Gastroesophageal sphincter (tissue), 4 donors: ENCODE data around the gene SUZ12. TPM values are rescaled to one million over a fixed set of nuclear protein-coding genes. Genes with fewer than 3 reads are reported as not detected.
"Not testable (repeated sequence)": the region's sequence is repeated elsewhere in the genome, so short reads cannot be mapped to it uniquely, and the experiment has no call there.

Experiments used
- ATAC-seq: fragments of 150-250 bp; one replicate; pipeline ENCODE4 v1.9.1; 2016; ENCODE audit warnings: mild to moderate bottlenecking, moderate library complexity
- H3K27ac ChIP-seq, 4 donors: fragments of 200-600 bp; sonication (generic) in 3 of 4; 1 replicate in 3 of 4; 2 replicates in 1 of 4; pipeline ENCODE4 v1.5.1; 2016 to 2019
- H3K27me3 ChIP-seq: fragments of 200-600 bp; sonication (generic); one replicate; pipeline ENCODE4 v1.5.1; 2019
- H3K36me3 ChIP-seq, 2 donors: fragments of 200-600 bp; sonication (generic); one replicate each; pipeline ENCODE4 v1.5.1; 2019; ENCODE audit warnings: control low read depth in 1 of 2
- H3K4me1 ChIP-seq, 3 donors: fragments of 200-600 bp; sonication (generic); 1 replicate in 2 of 3; 2 replicates in 1 of 3; pipeline ENCODE4 v1.5.1; 2016 to 2019; ENCODE audit warnings: control low read depth in 2 of 3
- H3K4me3 ChIP-seq, 2 donors: fragments of 200-600 bp; sonication (generic); one replicate each; pipeline ENCODE4 v1.5.1; 2019; ENCODE audit warnings: mild to moderate bottlenecking in 1 of 2, moderate library complexity in 1 of 2
- H3K9me3 ChIP-seq, 3 donors: fragments of 200-600 bp; sonication (generic); one replicate each; pipeline ENCODE4 v1.5.1; 2017 to 2019; ENCODE audit warnings: control low read depth in 2 of 3
- EP300 ChIP-seq: sonication (generic); formaldehyde crosslinking; IDR thresholded peaks from one replicate; pipeline ENCODE4 v1.6.1; 2017; ENCODE audit warnings: antibody characterized with exemption, mild to moderate bottlenecking
- POLR2A ChIP-seq, 2 donors: fragments of 450-650 bp; IDR thresholded peaks; one replicate each; pipeline ENCODE4 v1.6.1; 2017; ENCODE audit warnings: antibody characterized with exemption in 2 of 2, mild to moderate bottlenecking in 2 of 2, moderate library complexity in 1 of 2
- POLR2AphosphoS5 ChIP-seq: sonication (generic); formaldehyde crosslinking; IDR thresholded peaks from one replicate; pipeline ENCODE4 v1.6.1; 2017; ENCODE audit warnings: antibody characterized with exemption
- WGBS, 2 donors: methylation state at CpG; one replicate each; pipeline ENCODE4 v1.1.5; 2018; ENCODE audit warnings: low coverage in 1 of 2; 5-methylcytosine and 5-hydroxymethylcytosine counted together
- total RNA-seq, 4 donors: library from RNA; depleted of rRNA; stranded (reverse); fragments of >200 nt; gene quantifications; one replicate each; pipeline ENCODE4 v1.1.0, GENCODE V29; 2016
- TF ChIP-seq, protein P1 (sequence below), 4 experiments: fragments of 200-600 bp in 2 of 4; fragments of 450-650 bp in 2 of 4; sonication (generic) in 1 of 4; IDR thresholded peaks; one replicate each; pipeline ENCODE4 v1.5.1; 2017 to 2019; ENCODE audit warnings: antibody characterized with exemption in 4 of 4, mild to moderate bottlenecking in 2 of 4, moderate library complexity in 2 of 4

The SUZ12 gene
- total RNA-seq, 4 donors from 2014 or later: 19.0 to 26.3 (median 22.7) TPM

DNA sequence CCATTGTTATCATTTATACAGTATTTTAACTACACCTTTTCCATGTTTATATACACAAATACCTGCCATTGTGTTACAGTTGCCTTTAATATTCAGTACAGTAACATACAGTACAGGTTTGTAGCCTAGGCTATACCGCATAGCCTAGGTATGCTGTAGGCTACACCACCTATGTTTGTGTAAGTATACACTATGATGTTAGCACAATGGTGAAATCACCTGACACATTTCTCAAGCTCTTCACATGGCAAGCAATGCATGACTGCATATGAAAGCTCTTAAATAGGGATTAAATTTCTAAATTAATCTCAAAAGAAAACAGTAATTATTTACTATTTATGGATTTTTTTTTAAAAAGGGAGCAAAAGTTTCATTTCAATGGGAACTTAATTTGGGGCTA is 82.4 kb downstream of the SUZ12 start:
- Histone ChIP-seq H3K9me3 (no peaks in the 10 kb centered on the region), H3K27ac (no peak overlapping the region), H3K27me3 (no peaks in the 10 kb centered on the region), H3K4me1 (peaks cover 0 to 13% (median 0%) of the 10 kb centered on the region in 3 donors), H3K36me3 (peaks cover 0 to 58% of the 10 kb centered on the region in 2 donors), H3K4me3 (no peak overlapping the region)
- TF ChIP-seq POLR2A (IDR thresholded peaks at IDR 0.05) (no peak), POLR2AphosphoS5 (no peak), EP300 (no peak)
- TF ChIP-seq, protein P1, sequence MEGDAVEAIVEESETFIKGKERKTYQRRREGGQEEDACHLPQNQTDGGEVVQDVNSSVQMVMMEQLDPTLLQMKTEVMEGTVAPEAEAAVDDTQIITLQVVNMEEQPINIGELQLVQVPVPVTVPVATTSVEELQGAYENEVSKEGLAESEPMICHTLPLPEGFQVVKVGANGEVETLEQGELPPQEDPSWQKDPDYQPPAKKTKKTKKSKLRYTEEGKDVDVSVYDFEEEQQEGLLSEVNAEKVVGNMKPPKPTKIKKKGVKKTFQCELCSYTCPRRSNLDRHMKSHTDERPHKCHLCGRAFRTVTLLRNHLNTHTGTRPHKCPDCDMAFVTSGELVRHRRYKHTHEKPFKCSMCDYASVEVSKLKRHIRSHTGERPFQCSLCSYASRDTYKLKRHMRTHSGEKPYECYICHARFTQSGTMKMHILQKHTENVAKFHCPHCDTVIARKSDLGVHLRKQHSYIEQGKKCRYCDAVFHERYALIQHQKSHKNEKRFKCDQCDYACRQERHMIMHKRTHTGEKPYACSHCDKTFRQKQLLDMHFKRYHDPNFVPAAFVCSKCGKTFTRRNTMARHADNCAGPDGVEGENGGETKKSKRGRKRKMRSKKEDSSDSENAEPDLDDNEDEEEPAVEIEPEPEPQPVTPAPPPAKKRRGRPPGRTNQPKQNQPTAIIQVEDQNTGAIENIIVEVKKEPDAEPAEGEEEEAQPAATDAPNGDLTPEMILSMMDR (IDR thresholded peaks at IDR 0.05): no peak
- no peak for ATAC-seq
- WGBS, 2 donors: 83% methylated on average over 1 of the region's 1 CpG; no CpG with 5 or more reads in 1 of the 2 donors

GRCh38 chr17:32020943-32021614 is 84.3 kb downstream of the SUZ12 start:
- ATAC-seq: no peak

DNA sequence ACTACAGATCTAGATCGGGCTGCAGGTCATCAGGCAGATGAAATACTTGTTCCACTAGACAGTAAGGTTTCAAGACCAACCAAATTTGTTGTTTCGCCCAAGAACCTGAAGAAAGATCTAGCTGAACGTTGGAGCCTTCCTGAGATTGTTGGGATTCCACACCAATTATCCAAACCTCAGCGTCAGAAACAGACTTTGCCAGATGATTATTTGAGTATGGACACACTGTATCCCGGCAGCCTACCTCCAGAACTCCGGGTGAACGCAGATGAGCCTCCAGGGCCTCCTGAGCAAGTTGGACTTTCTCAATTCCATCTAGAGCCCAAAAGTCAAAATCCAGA is 84.8 kb downstream of the SUZ12 start:
- Histone ChIP-seq H3K27ac (peak overlapping the region in 1 of 4 donors; percentile 7), H3K36me3 (peaks cover 0 to 64% of the 10 kb centered on the region in 2 donors), H3K4me1 (peaks cover 0 to 13% (median 0%) of the 10 kb centered on the region in 3 donors), H3K4me3 (no peak overlapping the region), H3K9me3 (no peaks in the 10 kb centered on the region), H3K27me3 (no peaks in the 10 kb centered on the region)
- TF ChIP-seq POLR2AphosphoS5 (no peak), POLR2A (IDR thresholded peaks at IDR 0.05) (no peak), EP300 (no peak)
- TF ChIP-seq, protein P1 (IDR thresholded peaks at IDR 0.05): no peak
- WGBS, 2 donors: 94% methylated on average over 7 of the region's 7 CpGs; no CpG with 5 or more reads in 1 of the 2 donors
- no peak for ATAC-seq

More at GRCh38 chr17:32020943-32021614, 84.3 kb downstream of the SUZ12 start:
- no CpG with 5 or more reads among the region's 16 CpGs for WGBS, 2 donors
- H3K36me3 ChIP-seq: peaks cover 0 to 59% of the 10 kb centered on the region in 2 donors
- no peak for TF ChIP-seq POLR2A (IDR thresholded peaks at IDR 0.05)
- peak overlapping the region in 2 of 4 donors; percentile 7 to 12 for H3K27ac ChIP-seq
- H3K27me3 ChIP-seq: no peaks in the 10 kb centered on the region
- peaks cover 0 to 13% (median 0%) of the 10 kb centered on the region in 3 donors for H3K4me1 ChIP-seq
- H3K4me3 ChIP-seq: no peak overlapping the region
- no peaks in the 10 kb centered on the region for H3K9me3 ChIP-seq

DNA sequence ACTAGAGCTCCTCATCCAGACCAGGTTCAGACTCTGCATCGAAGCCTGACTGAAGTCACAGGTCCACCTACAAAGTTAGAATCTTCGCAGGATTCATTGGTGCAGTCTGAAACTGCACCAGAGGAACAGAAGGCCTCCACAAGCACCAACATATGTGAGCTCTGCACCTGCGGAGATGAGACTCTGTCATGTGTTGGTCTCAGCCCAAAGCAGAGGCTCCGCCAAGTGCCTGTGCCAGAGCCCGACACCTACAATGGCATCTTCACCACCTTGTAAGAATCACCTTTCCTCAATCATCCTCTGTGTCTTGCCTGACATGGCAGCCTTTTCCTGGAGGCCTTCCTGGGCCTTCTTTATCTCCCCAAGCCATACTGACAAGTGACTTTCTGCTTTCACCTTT is 85.7 kb downstream of the SUZ12 start:
- peaks cover 0 to 63% of the 10 kb centered on the region in 2 donors for H3K36me3 ChIP-seq
- 100% methylated on average over 1 of the region's 5 CpGs; no CpG with 5 or more reads in 1 of the 2 donors for WGBS, 2 donors
- H3K4me3 ChIP-seq, ATAC-seq, H3K27me3 ChIP-seq, H3K9me3 ChIP-seq, H3K27ac ChIP-seq: not testable (repeated sequence)
- H3K4me1 ChIP-seq: peaks cover 0 to 13% (median 0%) of the 10 kb centered on the region in 3 donors

GRCh38 chr17:32027271-32027670 is 90.5 kb downstream of the SUZ12 start:
- H3K36me3 ChIP-seq: peaks cover 0 to 19% of the 10 kb centered on the region in 2 donors
- H3K27ac ChIP-seq, H3K9me3 ChIP-seq, H3K27me3 ChIP-seq, H3K4me1 ChIP-seq, H3K4me3 ChIP-seq, ATAC-seq: not testable (repeated sequence)
- 80 to 85% methylated on average over 2 to 4 of the region's 4 CpGs for WGBS, 2 donors

GRCh38 chr17:32033223-32033622 is 96.4 kb downstream of the SUZ12 start:
- 95 to 100% methylated on average over 1 of the region's 2 CpGs for WGBS, 2 donors
- Histone ChIP-seq H3K4me1 (no peaks in the 10 kb centered on the region), H3K27ac (no peak overlapping the region), H3K9me3 (no peaks in the 10 kb centered on the region), H3K36me3 (peaks cover 0 to 56% of the 10 kb centered on the region in 2 donors), H3K4me3 (no peak overlapping the region), H3K27me3 (no peaks in the 10 kb centered on the region)
- no peak for TF ChIP-seq POLR2A (IDR thresholded peaks at IDR 0.05)
- no peak for TF ChIP-seq EP300
- TF ChIP-seq, protein P1 (IDR thresholded peaks at IDR 0.05): no peak
- no peak for TF ChIP-seq POLR2AphosphoS5
- ATAC-seq: no peak

DNA sequence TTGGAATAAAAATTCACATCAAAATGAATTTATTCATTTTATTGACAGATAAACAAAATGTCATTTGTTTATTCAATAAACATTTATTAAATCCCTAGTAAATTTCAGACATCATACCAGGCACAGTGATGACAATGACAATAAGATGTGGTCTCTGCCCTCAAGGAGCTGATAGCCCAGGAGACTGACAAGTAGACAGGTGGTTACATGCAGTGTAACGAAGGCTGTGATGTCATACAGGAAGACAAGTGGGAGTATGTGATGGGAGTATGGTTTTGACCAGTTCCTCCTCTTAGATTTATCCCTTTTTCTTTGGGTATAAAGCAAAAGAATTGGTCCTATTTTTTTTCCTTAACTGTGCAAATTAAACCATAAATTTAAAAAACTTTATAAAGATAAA is 97.0 kb downstream of the SUZ12 start:
- peaks cover 0 to 62% of the 10 kb centered on the region in 2 donors for H3K36me3 ChIP-seq
- not testable (repeated sequence) for H3K9me3 ChIP-seq, H3K27me3 ChIP-seq, H3K4me3 ChIP-seq, H3K27ac ChIP-seq, ATAC-seq, H3K4me1 ChIP-seq
- WGBS, 2 donors: 81 to 89% methylated on average over 1 of the region's 1 CpG

DNA sequence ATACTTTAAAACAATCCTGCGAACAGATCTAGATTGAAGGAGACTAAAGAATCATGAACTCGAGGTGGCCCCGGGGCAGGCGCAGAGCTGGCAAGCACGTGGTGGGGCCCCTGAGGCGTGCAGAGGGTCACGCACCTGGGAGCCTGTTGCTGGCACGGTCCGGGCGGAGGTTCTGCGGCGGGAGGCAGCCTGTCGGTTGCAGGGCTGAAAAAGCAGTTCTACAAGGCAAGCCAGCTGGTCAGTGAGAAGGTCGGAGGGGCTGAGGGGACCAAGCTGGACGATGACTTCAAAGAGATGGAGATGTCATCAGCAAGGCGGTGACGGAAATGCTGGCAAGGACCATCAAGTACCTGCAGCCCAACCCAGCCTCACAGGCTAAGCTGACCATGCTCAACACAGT is 103.4 kb downstream of the SUZ12 start:
- H3K36me3 ChIP-seq: peaks cover 0 to 68% of the 10 kb centered on the region in 2 donors
- WGBS, 2 donors: 69 to 89% methylated on average over 3 to 5 of the region's 17 CpGs
- not testable (repeated sequence) for H3K27me3 ChIP-seq

GRCh38 chr17:32041306-32041875 is 104.6 kb downstream of the SUZ12 start:
- H3K4me1 ChIP-seq, H3K9me3 ChIP-seq, ATAC-seq, H3K27ac ChIP-seq, H3K27me3 ChIP-seq, H3K4me3 ChIP-seq: not testable (repeated sequence)
- WGBS, 2 donors: 60 to 80% methylated on average over 1 of the region's 19 CpGs
- peaks cover 0 to 67% of the 10 kb centered on the region in 2 donors for H3K36me3 ChIP-seq

More for the DNA sequence above, 103.4 kb downstream of the SUZ12 start:
- H3K9me3 ChIP-seq, H3K4me3 ChIP-seq, H3K27ac ChIP-seq, H3K4me1 ChIP-seq, ATAC-seq: not testable (repeated sequence)
